H1 (cell line): Measurements from ENCODE around the gene RBL1. TPM values are rescaled to one million over a fixed set of nuclear protein-coding genes. Genes with fewer than 3 reads are reported as not detected.

Experiments used
- CTCF ChIA-PET: fragments of 300-600 bp; sonication (Branson Sonifier 250); formaldehyde crosslinking; loops from one replicate; lab custom pipeline; 2021; ENCODE audit not compliant: partially characterized antibody; lab: Charles Lee
- POLR2A ChIA-PET: fragments of 300-600 bp; sonication (Branson Sonifier 250); formaldehyde crosslinking; loops from one replicate; lab custom pipeline; 2021; ENCODE audit warnings: inconsistent platforms; ENCODE audit not compliant: partially characterized antibody; lab: Charles Lee
- DNase-seq, 2 experiments: peaks; one replicate each; pipeline versions ENCODE4 v3.0.0 to v3.0.0-alpha.2; 2010 to 2022; ENCODE audit warnings: low spot score in 2 of 2, low read depth in 1 of 2, mixed read lengths in 1 of 2
- FAIRE-seq: peaks from 2 replicates; lab custom pipeline; 2011; peaks lifted over from hg19 to GRCh38; lab: Jason Lieb, UNC
- H2AFZ ChIP-seq: 2 replicates; pipeline ENCODE4 v1.8.1; 2012; ENCODE audit warnings: low read length, inconsistent platforms
- H2AK5ac ChIP-seq: 2 replicates; pipeline ENCODE4 v1.6.1; 2013; ENCODE audit warnings: low read depth, low read length
- H2BK120ac ChIP-seq: replicated peaks from 2 replicates; pipeline ENCODE3; 2013; ENCODE audit warnings: low read depth, low read length, inconsistent platforms
- H2BK12ac ChIP-seq: 2 replicates; pipeline ENCODE4 v1.6.1; 2013; ENCODE audit warnings: low read depth, low read length
- H2BK15ac ChIP-seq: 2 replicates; pipeline ENCODE4 v1.6.1; 2013; ENCODE audit warnings: low read length
- H2BK20ac ChIP-seq: 2 replicates; pipeline ENCODE4 v1.6.1; 2013; ENCODE audit warnings: low read length
- H2BK5ac ChIP-seq: 2 replicates; pipeline ENCODE4 v1.6.1; 2013; ENCODE audit warnings: low read depth, low read length
- H3K14ac ChIP-seq: 2 replicates; pipeline ENCODE4 v1.6.1; 2013; ENCODE audit warnings: inconsistent platforms; ENCODE audit not compliant: insufficient read length
- H3K18ac ChIP-seq: 2 replicates; pipeline ENCODE4 v1.6.1; 2013; ENCODE audit warnings: low read length; ENCODE audit errors: extremely low read depth
- H3K23ac ChIP-seq: 2 replicates; pipeline ENCODE4 v1.6.1; 2013; ENCODE audit warnings: inconsistent platforms; ENCODE audit not compliant: insufficient read length
- H3K23me2 ChIP-seq: 2 replicates; pipeline ENCODE4 v1.6.1; 2013; ENCODE audit warnings: low read depth, low read length
- H3K27ac ChIP-seq: 2 replicates; pipeline ENCODE4 v1.6.1; 2011; ENCODE audit warnings: low read depth, low read length, inconsistent platforms
- H3K27me3 ChIP-seq, 4 experiments: replicated peaks in 1 of 4; 1 replicate in 1 of 4; 2 replicates in 3 of 4; pipeline versions ENCODE4 v1.6.1 to v1.8.1; 2011 to 2013; ENCODE audit warnings: low read length in 3 of 4, mild to moderate bottlenecking in 3 of 4, inconsistent platforms in 2 of 4, mixed read lengths in 2 of 4, moderate library complexity in 1 of 4; ENCODE audit not compliant: control insufficient read depth in 3 of 4, insufficient read depth in 3 of 4; ENCODE audit errors: extremely low read depth in 1 of 4
- H3K36me3 ChIP-seq, 4 experiments: 2 replicates each; pipeline versions ENCODE4 v1.6.1 to v1.8.1; 2011 to 2013; ENCODE audit warnings: mild to moderate bottlenecking in 4 of 4, low read length in 3 of 4, moderate library complexity in 2 of 4, control low read depth in 1 of 4, inconsistent platforms in 1 of 4; ENCODE audit not compliant: insufficient read depth in 4 of 4, control insufficient read depth in 2 of 4
- H3K4ac ChIP-seq: replicated peaks from 2 replicates; pipeline ENCODE3; 2013; ENCODE audit warnings: low read length, low read depth, mixed read lengths, inconsistent platforms; ENCODE audit not compliant: insufficient read length
- H3K4me1 ChIP-seq, 4 experiments: replicated peaks in 1 of 4; 1 replicate in 1 of 4; 2 replicates in 3 of 4; pipeline versions ENCODE4 v1.6.1 to v1.8.1; 2011 to 2013; ENCODE audit warnings: low read length in 3 of 4, inconsistent platforms in 2 of 4, mixed read lengths in 1 of 4; ENCODE audit not compliant: insufficient read depth in 4 of 4, control insufficient read depth in 3 of 4
- H3K4me2 ChIP-seq, 2 experiments: 2 replicates each; pipeline versions ENCODE4 v1.6.1 to v1.8.1; 2011 to 2013; ENCODE audit warnings: low read depth in 2 of 2, low read length in 2 of 2, control low read depth in 1 of 2, inconsistent platforms in 1 of 2, mild to moderate bottlenecking in 1 of 2; ENCODE audit not compliant: insufficient read depth in 1 of 2
- H3K4me3 ChIP-seq, 4 experiments: fragments of 200-600, 300-600 bp in 1 of 4; sonication (generic), shearing (Covaris generic), sonication (Bioruptor Twin) in 1 of 4; 2 replicates each; pipeline versions ENCODE4 v1.5.1 to v1.8.1; 2011 to 2016; ENCODE audit warnings: low read length in 4 of 4, low read depth in 3 of 4, control low read depth in 2 of 4, inconsistent platforms in 2 of 4, mild to moderate bottlenecking in 2 of 4, mixed read lengths in 1 of 4, moderate library complexity in 1 of 4; ENCODE audit not compliant: insufficient read depth in 2 of 4; ENCODE audit errors: extremely low read depth in 1 of 4
- H3K56ac ChIP-seq: replicated peaks from 2 replicates; pipeline ENCODE3; 2013; ENCODE audit warnings: low read depth, mild to moderate bottlenecking, mixed read lengths, low read length, inconsistent platforms; ENCODE audit not compliant: insufficient read length
- H3K79me1 ChIP-seq: 2 replicates; pipeline ENCODE4 v1.6.1; 2013; ENCODE audit warnings: low read depth, low read length, control low read depth
- H3K79me2 ChIP-seq, 2 experiments: 2 replicates each; pipeline versions ENCODE4 v1.6.1 to v1.8.1; 2012 to 2013; ENCODE audit warnings: low read length in 2 of 2, mild to moderate bottlenecking in 2 of 2, inconsistent platforms in 1 of 2; ENCODE audit not compliant: insufficient read depth in 2 of 2, control insufficient read depth in 1 of 2
- H3K9ac ChIP-seq, 4 experiments: replicated peaks in 1 of 4; 1 replicate in 1 of 4; 2 replicates in 3 of 4; pipeline versions ENCODE4 v1.6.1 to v1.8.1; 2011 to 2013; ENCODE audit warnings: low read depth in 3 of 4, low read length in 3 of 4, control low read depth in 2 of 4, mild to moderate bottlenecking in 2 of 4, moderate library complexity in 2 of 4, inconsistent platforms in 1 of 4; ENCODE audit errors: extremely low read depth in 1 of 4
- H3K9me3 ChIP-seq, 2 experiments: 2 replicates each; pipeline versions ENCODE4 v1.6.1 to v1.8.1; 2012 to 2013; ENCODE audit warnings: mild to moderate bottlenecking in 2 of 2, moderate library complexity in 2 of 2, control low read depth in 1 of 2, inconsistent platforms in 1 of 2, low read depth in 1 of 2, low read length in 1 of 2, mixed read lengths in 1 of 2; ENCODE audit not compliant: insufficient read depth in 2 of 2
- H4K20me1 ChIP-seq, 2 experiments: replicated peaks in 1 of 2; 2 replicates each; pipeline versions ENCODE3 to v1.8.1; 2011 to 2013; ENCODE audit warnings: inconsistent platforms in 2 of 2, low read length in 2 of 2, mild to moderate bottlenecking in 1 of 2; ENCODE audit not compliant: insufficient read depth in 2 of 2, control insufficient read depth in 1 of 2
- H4K5ac ChIP-seq: 2 replicates; pipeline ENCODE4 v1.6.1; 2013; ENCODE audit warnings: low read length, low read depth, mixed read lengths, inconsistent platforms; ENCODE audit not compliant: insufficient read length
- H4K8ac ChIP-seq: 2 replicates; pipeline ENCODE4 v1.8.0; 2013; ENCODE audit warnings: mild to moderate bottlenecking, moderate library complexity, low read length, inconsistent platforms; ENCODE audit not compliant: insufficient read depth; ENCODE audit errors: extremely low read depth
- H4K91ac ChIP-seq: replicated peaks from 2 replicates; pipeline ENCODE3; 2013; ENCODE audit warnings: low read length, mixed read lengths, inconsistent platforms; ENCODE audit not compliant: insufficient read length
- BACH1 ChIP-seq: IDR thresholded peaks from 2 replicates; pipeline ENCODE4 v1.6.1; 2012; ENCODE audit warnings: low read length, improper control_type of control experiment
- WGBS, 2 experiments: shearing (Covaris generic) in 1 of 2; methylation state at CpG; one replicate each; pipeline versions ENCODE4 v1.1.6 to v1.1.7; 2013 to 2015; ENCODE audit warnings: low lambda C conversion rate in 2 of 2, mixed read lengths in 2 of 2, inconsistent platforms in 1 of 2, low coverage in 1 of 2, missing lambda C conversion rate in 1 of 2; ENCODE audit not compliant: insufficient replicate concordance in 2 of 2, insufficient coverage in 1 of 2, insufficient read length in 1 of 2; ENCODE audit errors: extremely low coverage in 1 of 2, missing lambda C conversion rate in 1 of 2; 5-methylcytosine and 5-hydroxymethylcytosine counted together
- polyA plus RNA-seq, 7 experiments: library from polyadenylated mRNA; depleted of rRNA in 3 of 7; stranded (reverse) in 5 of 7; unstranded in 2 of 7; fragments of >200 nt in 5 of 7; fragments of 200-250 nt in 2 of 7; gene quantifications; 1 replicate in 5 of 7; 2 replicates in 1 of 7; 4 replicates in 1 of 7; pipeline versions ENCODE4 v1.2.1 to v1.2.3, GENCODE V29; 2011 to 2013; ENCODE audit warnings: missing spikeins in 2 of 7, mixed read lengths in 2 of 7
- total RNA-seq: library from RNA; stranded (reverse); fragmentation: NEBNext Ultra II Directional; extraction: Animal tissue kit (Norgen Biotek cat#: 25700); gene quantifications from 2 replicates; pipeline ENCODE4 v1.2.1, GENCODE V29; 2021

The RBL1 gene
- total and polyA plus RNA-seq, 2 of the 8 experiments (the other 6 are each of a cell fraction or from before 2014, with no cell fraction given): 3.2 to 12.3 TPM

DNA sequence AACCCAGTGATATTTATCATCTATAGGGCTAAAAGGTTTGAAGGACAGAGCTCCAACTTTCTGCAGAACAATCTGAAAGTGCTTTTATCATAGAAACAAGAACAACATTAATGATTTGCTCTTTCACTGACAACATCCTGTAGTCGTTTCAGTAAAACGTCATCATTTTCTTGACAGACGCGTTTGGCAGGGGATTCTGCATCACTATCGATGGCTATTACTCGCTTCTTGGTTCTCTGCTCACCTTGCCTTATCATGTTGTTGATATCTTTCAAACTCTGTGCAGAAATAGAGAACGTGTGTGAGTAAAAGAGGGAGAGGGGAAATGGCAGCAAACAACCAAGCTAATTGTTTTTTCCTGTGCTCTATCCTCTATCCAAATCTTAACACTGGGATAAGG lies 97.1 kb downstream of the RBL1 start:
- Histone ChIP-seq H2AFZ (no peak overlapping the region), H2BK12ac (no peak overlapping the region), H3K79me1 (no peaks in the 10 kb centered on the region), H3K9ac (no peak overlapping the region), H2AK5ac (no peak overlapping the region), H3K4me1 (no peaks in the 10 kb centered on the region), H3K56ac (no peak overlapping the region), H3K9me3 (peaks cover 9 to 23% of the 10 kb centered on the region in 2 experiments; a peak in 3 of 4 replicates), H3K18ac (no peak overlapping the region), H3K36me3 (peaks cover 0 to 59% (median 25%) of the 10 kb centered on the region in 4 experiments; a peak in 7 of 8 replicates), H3K14ac (no peak overlapping the region), H3K23me2 (no peaks in the 10 kb centered on the region), H2BK20ac (no peak overlapping the region), H4K5ac (no peak overlapping the region), H3K4me3 (no peak overlapping the region), H4K20me1 (no peaks in the 10 kb centered on the region), H3K79me2 (no peaks in the 10 kb centered on the region), H4K8ac (no peak overlapping the region), H2BK15ac (no peak overlapping the region), H3K4me2 (no peak overlapping the region), H2BK120ac (no peak overlapping the region), H2BK5ac (no peak overlapping the region), H4K91ac (no peak overlapping the region), H3K27ac (no peak overlapping the region), H3K4ac (no peak overlapping the region), H3K23ac (no peak overlapping the region), H3K27me3 (no peaks in the 10 kb centered on the region)
- POLR2A ChIA-PET: interaction anchor here (1.0 kb wide), 1 partner anchor 9 kb away, joined by 4 read pairs; no protein-coding TSS in a partner anchor
- WGBS, 2 experiments: 92% methylated on average over 7 of the region's 7 CpGs; no CpG with 5 or more reads in 1 of the 2 experiments
- CTCF ChIA-PET: no interaction called here
- DNase-seq (no peak), FAIRE-seq (peak; percentile 13)
- no peak for TF ChIP-seq BACH1
